GM10847 (cell line): ENCODE data around the gene NPTN.

Experiments
- POLR2A ChIP-seq: IDR thresholded peaks from 2 replicates; pipeline ENCODE4 v1.6.1; 2011; ENCODE audit not compliant: insufficient read length; ENCODE audit errors: extremely low read depth

Gene NPTN

DNA sequence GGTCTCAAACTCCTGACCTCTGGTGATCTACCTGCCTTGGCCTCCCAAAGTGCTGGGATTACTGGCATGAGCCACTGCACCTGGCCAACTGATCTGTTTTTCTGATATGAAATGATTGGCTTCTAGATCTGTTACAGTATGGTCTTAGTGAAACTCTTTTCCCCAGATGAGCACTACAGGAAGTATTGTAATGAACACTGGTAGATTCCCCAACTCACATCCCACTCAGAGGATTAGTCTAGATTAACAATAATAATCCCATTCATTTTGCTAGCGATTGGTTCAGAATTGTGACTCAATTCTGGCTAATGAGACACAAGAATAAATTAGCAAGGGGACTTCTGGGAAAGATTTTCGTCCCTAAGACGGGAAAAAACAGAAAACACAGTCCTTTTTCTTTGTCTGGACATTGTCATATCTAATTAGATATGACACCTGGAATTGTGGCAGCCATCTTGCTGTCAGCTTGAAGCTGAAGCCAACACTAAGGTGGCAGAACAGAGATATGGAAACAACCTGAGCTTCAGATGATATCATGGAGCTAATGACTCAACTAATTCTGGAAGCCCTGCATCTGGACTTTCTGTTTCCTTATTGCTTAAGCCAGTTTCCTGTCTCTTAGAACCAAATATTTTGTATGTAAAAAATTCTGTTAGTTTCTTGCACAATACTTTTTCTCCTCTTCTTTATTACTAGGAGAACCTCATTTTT is 17.4 kb upstream of the NPTN start:
- TF ChIP-seq POLR2A: no peak

- TF ChIP-seq POLR2A: no peak
Observed at GRCh38 chr15:73648014-73648295, 14.8 kb upstream of the NPTN start.

GRCh38 chr15:73647259-73648013 is 14.2 kb upstream of the NPTN start:
- no peak for TF ChIP-seq POLR2A

DNA sequence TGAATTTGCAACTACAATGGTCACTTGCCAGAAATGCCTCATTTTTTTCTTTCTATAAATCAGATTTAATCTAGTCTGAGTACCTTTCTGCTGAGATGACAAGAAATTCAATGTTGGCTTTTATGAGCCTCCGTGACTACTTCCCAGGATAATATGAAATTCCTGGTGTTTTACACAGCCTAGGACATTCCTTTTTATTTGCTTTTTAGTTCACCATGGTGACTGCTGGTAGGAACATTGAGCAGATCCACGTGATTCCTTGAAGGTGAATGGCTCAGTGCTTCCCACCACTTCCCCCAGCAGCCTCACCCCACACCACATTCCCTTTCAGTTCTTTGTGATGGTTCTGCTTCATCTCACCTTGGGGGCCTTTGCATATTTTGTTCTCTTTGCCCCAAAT is 4.3 kb upstream of the NPTN start:
- TF ChIP-seq POLR2A: no peak

- no peak for TF ChIP-seq POLR2A
Observed at GRCh38 chr15:73633991-73634495, 854 bp upstream of the NPTN start.

- no peak for TF ChIP-seq POLR2A
Observed at GRCh38 chr15:73632670-73633058, 525 bp downstream of the NPTN start.

DNA sequence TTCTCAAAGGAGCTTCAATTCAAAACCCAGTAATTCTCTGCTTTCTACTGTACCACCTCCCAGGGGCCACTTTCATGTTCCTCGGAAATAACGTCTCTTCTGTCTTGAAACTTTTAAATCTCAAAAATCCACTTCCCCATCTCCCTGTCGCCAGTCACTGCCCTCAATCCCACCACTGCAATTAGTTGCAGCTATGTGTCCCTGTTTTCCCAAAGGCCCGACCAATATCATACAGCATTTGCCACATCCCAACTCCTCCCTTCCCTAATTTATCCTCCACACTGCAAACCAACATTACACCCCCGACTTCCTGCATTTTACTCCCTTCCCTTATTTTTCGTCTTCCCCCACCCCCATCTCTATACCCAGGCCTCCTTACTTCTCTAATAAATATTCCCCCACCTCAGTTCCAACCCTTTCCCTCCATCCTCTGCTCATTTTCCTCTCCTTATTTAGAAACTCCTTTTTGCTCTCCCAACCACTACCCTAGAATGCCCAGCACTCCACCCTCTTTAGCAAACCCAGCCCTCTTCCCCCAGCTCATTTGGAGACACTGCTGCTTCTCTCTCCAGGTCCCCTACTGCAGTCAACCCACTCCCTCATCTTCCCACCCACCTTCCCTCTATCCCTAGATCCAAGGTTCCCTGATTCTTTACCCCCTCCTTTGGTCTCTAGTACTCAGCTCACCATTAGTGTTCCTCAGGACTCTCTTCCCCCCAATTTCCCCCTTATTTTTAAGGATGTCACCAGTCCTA is 1.1 kb downstream of the NPTN start:
- no peak for TF ChIP-seq POLR2A

GRCh38 chr15:73630921-73631362 is 2.2 kb downstream of the NPTN start:
- TF ChIP-seq POLR2A: no peak

DNA sequence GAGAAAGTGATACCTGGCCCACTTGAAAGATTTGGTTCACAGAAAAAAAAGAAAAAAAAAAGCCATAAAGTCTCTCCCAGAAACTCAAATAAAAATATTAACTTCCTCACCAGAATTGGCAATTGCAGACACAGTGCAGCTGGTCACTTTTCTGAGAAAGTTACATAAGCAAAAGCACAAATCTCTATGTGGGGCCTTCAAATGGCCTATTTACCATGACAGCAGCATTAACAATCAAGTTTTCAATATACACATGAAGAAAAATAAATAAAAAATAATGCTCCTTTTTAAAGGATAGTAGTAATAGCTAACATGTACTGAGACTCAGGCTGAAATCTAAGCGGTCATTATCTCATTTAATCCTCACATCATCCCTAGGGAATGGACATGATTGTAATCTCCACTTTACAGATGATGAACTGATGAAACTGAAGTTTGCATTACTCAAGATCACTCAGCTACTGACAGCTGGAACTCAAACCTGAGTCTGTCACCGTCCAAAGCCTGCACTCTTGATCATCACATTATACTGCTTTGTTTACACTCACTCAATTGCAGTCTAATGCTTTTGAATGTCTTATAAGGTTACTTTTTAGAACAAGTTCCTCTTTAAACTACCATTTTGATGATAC is 3.3 kb downstream of the NPTN start:
- no peak for TF ChIP-seq POLR2A

DNA sequence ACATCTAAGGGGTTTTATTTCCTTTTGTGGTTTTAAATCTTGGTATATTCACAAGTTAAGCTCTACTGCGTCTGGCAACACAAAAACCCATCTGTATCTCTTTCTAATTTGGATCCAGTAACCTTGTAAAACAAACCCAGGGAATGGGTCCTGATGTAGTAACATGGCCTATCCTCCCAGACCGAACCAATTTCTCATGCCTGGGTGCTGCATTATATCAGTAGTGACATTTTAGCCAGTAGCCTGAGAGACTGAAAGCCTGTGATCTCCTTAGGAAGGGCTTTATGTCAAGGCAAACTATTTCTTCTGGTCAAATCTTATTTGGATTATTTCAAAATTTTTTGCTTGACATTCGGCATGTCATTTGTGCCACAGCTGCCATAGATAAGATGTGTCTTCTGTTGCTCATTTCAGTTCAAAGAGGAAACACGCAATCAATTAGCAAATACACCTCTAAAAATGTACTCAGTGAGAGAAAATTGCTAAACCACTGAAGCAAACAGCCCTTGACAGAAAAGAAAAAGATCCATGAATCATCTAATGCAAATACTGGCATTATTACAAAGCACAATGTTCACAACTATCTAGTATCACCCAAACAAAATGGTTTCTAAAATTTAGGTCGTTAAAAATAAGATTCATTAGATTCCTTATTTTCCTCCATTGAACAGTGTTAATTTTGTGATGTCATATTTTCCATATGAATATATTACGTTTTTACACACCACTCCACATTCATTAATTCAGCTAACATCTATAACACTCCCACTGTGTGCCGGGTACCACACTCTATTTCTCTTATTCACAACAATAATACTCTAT is 4.0 kb downstream of the NPTN start:
- TF ChIP-seq POLR2A: no peak

DNA sequence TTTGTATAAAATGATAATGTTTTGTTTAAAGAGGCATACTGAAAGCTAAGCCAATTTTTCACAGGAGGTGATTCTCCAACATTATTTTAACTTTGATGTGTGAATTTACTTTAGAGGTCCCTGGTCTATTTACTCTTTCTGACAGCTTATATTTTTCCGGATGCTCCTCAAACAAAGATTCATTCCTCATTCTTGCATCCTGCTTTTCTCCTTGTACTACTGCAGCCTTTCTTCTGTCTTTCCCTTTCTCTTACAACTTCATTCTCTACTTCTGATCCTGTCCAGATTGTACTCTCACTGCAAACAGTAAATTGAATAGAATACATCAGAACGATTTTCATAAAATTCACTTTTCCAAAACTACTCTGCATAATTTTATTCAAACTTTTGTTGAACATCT is 5.1 kb downstream of the NPTN start:
- no peak for TF ChIP-seq POLR2A

GRCh38 chr15:73626072-73626471 is 7.1 kb downstream of the NPTN start:
- no peak for TF ChIP-seq POLR2A

DNA sequence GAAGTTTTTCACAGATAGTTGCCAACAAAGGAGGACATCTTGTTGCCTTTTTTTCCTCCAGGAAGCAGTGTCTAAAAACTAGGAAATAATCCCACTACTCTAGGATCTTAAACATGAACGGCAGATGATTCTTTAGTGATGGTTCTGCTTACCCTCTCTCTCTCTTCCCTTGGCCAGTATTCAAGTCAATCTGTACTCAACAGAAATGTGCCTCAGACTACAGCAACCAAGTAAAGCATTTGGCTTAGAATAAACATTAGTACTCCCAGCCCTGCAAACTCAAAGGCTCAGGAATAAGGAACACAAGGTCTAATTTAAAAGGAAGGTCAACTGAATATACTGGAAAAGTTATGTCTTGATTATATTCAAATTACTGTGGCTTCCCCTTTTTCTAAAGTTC is 8.7 kb downstream of the NPTN start:
- TF ChIP-seq POLR2A: no peak

- no peak for TF ChIP-seq POLR2A
Observed at GRCh38 chr15:73621286-73621826, 11.8 kb downstream of the NPTN start.
